Measurements from ENCODE around the gene TLE1.

TLE1 gene

GRCh38 chr9:81585191-81585763, 104.1 kb downstream of the TLE1 start:
- H3K4me3 ChIP-seq (ENCODE audit: low read depth, low read length), result no peak overlapping the region
- DNase-seq (ENCODE audit: low read depth), result no peak
- no peak for TF ChIP-seq MAX (IDR thresholded peaks at IDR 0.05; ENCODE audit: low read depth, low read length)
- TF ChIP-seq POLR2A (IDR thresholded peaks at IDR 0.05; ENCODE audit: extremely low read depth, insufficient read length), result no peak
- TF ChIP-seq CTCF (IDR thresholded peaks at IDR 0.05; ENCODE audit: low read depth, low read length), result no peak
- no peak for TF ChIP-seq MYC (IDR thresholded peaks at IDR 0.05; ENCODE audit: low read depth, low read length)

- DNase-seq (ENCODE audit: low read depth), result no peak
- H3K4me3 ChIP-seq (ENCODE audit: low read depth, low read length), result no peak overlapping the region
- TF ChIP-seq MYC (IDR thresholded peaks at IDR 0.05; ENCODE audit: low read depth, low read length) (no peak), MAX (IDR thresholded peaks at IDR 0.05; ENCODE audit: low read depth, low read length) (no peak), CTCF (IDR thresholded peaks at IDR 0.05; ENCODE audit: low read depth, low read length) (no peak), POLR2A (IDR thresholded peaks at IDR 0.05; ENCODE audit: extremely low read depth, insufficient read length) (no peak)
Observed at GRCh38 chr9:81584099-81584498, 105.2 kb downstream of the TLE1 start.

- TF ChIP-seq CTCF (IDR thresholded peaks at IDR 0.05; ENCODE audit: low read depth, low read length) (no peak), POLR2A (IDR thresholded peaks at IDR 0.05; ENCODE audit: extremely low read depth, insufficient read length) (no peak), MAX (IDR thresholded peaks at IDR 0.05; ENCODE audit: low read depth, low read length) (no peak), MYC (IDR thresholded peaks at IDR 0.05; ENCODE audit: low read depth, low read length) (no peak)
- DNase-seq (ENCODE audit: low read depth), result no peak
Observed at GRCh38 chr9:81581986-81582385, 107.4 kb downstream of the TLE1 start.

GRCh38 chr9:81579381-81579780, 110.0 kb downstream of the TLE1 start:
- TF ChIP-seq CTCF (IDR thresholded peaks at IDR 0.05; ENCODE audit: low read depth, low read length) (no peak), POLR2A (IDR thresholded peaks at IDR 0.05; ENCODE audit: extremely low read depth, insufficient read length) (no peak), MAX (IDR thresholded peaks at IDR 0.05; ENCODE audit: low read depth, low read length) (no peak), MYC (IDR thresholded peaks at IDR 0.05; ENCODE audit: low read depth, low read length) (no peak)
- no peak for DNase-seq (ENCODE audit: low read depth)
- no peak overlapping the region for H3K4me3 ChIP-seq (ENCODE audit: low read depth, low read length)

More at GRCh38 chr9:81581986-81582385, 107.4 kb downstream of the TLE1 start:
- H3K4me3 ChIP-seq (ENCODE audit: low read depth, low read length), result no peak overlapping the region

- TF ChIP-seq MYC (IDR thresholded peaks at IDR 0.05; ENCODE audit: low read depth, low read length), result no peak
- TF ChIP-seq CTCF (IDR thresholded peaks at IDR 0.05; ENCODE audit: low read depth, low read length), result no peak
- no peak for TF ChIP-seq POLR2A (IDR thresholded peaks at IDR 0.05; ENCODE audit: extremely low read depth, insufficient read length)
- DNase-seq (ENCODE audit: low read depth), result no peak
Observed at GRCh38 chr9:81578606-81579005, 110.7 kb downstream of the TLE1 start.

GRCh38 chr9:81575956-81576355, 113.4 kb downstream of the TLE1 start:
- TF ChIP-seq MAX (IDR thresholded peaks at IDR 0.05; ENCODE audit: low read depth, low read length), result no peak
- TF ChIP-seq CTCF (IDR thresholded peaks at IDR 0.05; ENCODE audit: low read depth, low read length), result no peak
- no peak for TF ChIP-seq MYC (IDR thresholded peaks at IDR 0.05; ENCODE audit: low read depth, low read length)
- no peak for TF ChIP-seq POLR2A (IDR thresholded peaks at IDR 0.05; ENCODE audit: extremely low read depth, insufficient read length)
- DNase-seq (ENCODE audit: low read depth), result no peak
- H3K4me3 ChIP-seq (ENCODE audit: low read depth, low read length), result no peak overlapping the region

More at GRCh38 chr9:81578606-81579005, 110.7 kb downstream of the TLE1 start:
- no peak overlapping the region for H3K4me3 ChIP-seq (ENCODE audit: low read depth, low read length)

All from NB4 (cell line).